Type B pancreatic cell (in vitro differentiated cells): ENCODE results near the gene TOP2A. TPM values are rescaled to one million over a fixed set of nuclear protein-coding genes. Genes with fewer than 3 reads are reported as not detected.

Source experiments
- DNase-seq: peaks from one replicate; pipeline ENCODE4 v3.0.0; 2021; ENCODE audit warnings: mixed read lengths; ENCODE audit not compliant: unreplicated experiment; ENCODE audit errors: extremely low spot score
- H3K27ac Mint-ChIP-seq: 2 replicates; pipeline ENCODE4 v1.8.0; 2021; ENCODE audit warnings: mild to moderate bottlenecking, mixed read lengths
- H3K27me3 Mint-ChIP-seq: 2 replicates; pipeline ENCODE4 v1.8.0; 2021; ENCODE audit warnings: mixed read lengths
- H3K36me3 Mint-ChIP-seq: 2 replicates; pipeline ENCODE4 v1.8.0; 2021; ENCODE audit warnings: mixed read lengths
- H3K4me1 Mint-ChIP-seq: one replicate; pipeline ENCODE4 v1.8.0; 2021; ENCODE audit warnings: mixed read lengths; ENCODE audit not compliant: unreplicated experiment
- H3K4me3 Mint-ChIP-seq: 2 replicates; pipeline ENCODE4 v1.8.0; 2021; ENCODE audit warnings: mild to moderate bottlenecking, mixed read lengths
- H3K9me3 Mint-ChIP-seq: 2 replicates; pipeline ENCODE4 v1.8.0; 2021; ENCODE audit warnings: mixed read lengths
- total RNA-seq: library from RNA; stranded (reverse); gene quantifications from 2 replicates; pipeline ENCODE4 v1.2.1, GENCODE V29; 2021; ENCODE audit warnings: low replicate concordance
- TF ChIP-seq, protein P1 (sequence below): fragments of 200-600 bp; sonication (generic); conservative IDR thresholded peaks from 2 replicates; pipeline ENCODE4 v1.5.0; 2021; ENCODE audit warnings: antibody characterized with exemption, mild to moderate bottlenecking

TOP2A gene
- total RNA-seq, 1 donor from 2014 or later = 248 TPM

DNA sequence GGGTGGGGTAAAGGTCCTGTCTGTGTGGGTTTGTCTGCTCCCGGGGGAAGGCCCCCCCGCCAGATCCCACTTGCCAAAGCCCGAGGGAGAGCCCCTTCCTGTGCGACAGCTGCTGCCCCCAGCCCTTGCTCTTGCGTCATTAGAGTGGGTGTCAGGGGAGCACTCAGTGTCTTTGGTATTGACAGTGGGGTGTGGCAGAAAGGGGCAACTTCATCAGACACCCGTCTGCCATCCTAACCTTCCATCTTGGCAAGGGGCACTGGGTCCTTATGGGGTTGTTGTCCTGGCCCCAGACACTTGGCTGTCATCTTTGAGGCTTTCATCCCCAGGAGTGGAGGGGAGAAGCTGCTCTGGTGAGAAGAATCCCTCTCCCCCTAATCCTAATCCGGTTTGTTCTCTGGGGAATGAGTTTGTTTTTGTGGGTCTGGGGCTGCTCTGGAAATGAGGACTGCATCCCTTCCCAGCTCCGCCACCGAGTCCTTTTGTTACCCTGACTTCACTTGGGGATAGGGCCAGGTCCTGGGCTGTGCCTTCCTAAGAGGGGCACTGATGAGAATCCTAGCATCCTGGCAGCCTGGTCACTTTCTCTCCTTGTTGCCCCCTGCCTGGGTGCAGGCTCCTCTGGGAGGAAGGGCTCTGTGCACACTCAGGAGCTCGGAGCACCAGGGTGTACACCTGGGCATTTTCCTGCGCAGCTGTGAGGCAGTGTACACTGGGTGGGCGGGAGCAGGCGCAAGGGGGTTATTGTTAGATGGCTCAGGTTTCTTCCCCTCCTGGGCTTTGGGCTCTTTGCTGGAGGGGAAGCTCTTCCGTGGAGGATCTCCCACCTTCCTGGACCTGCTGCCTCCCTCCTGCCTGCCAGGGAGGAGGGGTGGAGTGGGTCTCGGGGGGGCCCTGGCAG lies 74.2 kb downstream of the TOP2A start:
- Mint-ChIP-seq H3K27me3 (no peaks in the 10 kb centered on the region), H3K4me3 (peak overlapping the region; percentile 93), H3K9me3 (no peaks in the 10 kb centered on the region), H3K4me1 (peaks cover 68% of the 10 kb centered on the region), H3K36me3 (peaks cover 5% of the 10 kb centered on the region), H3K27ac (peak overlapping the region; percentile 86)
- TF ChIP-seq, protein P1, sequence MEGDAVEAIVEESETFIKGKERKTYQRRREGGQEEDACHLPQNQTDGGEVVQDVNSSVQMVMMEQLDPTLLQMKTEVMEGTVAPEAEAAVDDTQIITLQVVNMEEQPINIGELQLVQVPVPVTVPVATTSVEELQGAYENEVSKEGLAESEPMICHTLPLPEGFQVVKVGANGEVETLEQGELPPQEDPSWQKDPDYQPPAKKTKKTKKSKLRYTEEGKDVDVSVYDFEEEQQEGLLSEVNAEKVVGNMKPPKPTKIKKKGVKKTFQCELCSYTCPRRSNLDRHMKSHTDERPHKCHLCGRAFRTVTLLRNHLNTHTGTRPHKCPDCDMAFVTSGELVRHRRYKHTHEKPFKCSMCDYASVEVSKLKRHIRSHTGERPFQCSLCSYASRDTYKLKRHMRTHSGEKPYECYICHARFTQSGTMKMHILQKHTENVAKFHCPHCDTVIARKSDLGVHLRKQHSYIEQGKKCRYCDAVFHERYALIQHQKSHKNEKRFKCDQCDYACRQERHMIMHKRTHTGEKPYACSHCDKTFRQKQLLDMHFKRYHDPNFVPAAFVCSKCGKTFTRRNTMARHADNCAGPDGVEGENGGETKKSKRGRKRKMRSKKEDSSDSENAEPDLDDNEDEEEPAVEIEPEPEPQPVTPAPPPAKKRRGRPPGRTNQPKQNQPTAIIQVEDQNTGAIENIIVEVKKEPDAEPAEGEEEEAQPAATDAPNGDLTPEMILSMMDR = no peak
- no peak for DNase-seq

DNA sequence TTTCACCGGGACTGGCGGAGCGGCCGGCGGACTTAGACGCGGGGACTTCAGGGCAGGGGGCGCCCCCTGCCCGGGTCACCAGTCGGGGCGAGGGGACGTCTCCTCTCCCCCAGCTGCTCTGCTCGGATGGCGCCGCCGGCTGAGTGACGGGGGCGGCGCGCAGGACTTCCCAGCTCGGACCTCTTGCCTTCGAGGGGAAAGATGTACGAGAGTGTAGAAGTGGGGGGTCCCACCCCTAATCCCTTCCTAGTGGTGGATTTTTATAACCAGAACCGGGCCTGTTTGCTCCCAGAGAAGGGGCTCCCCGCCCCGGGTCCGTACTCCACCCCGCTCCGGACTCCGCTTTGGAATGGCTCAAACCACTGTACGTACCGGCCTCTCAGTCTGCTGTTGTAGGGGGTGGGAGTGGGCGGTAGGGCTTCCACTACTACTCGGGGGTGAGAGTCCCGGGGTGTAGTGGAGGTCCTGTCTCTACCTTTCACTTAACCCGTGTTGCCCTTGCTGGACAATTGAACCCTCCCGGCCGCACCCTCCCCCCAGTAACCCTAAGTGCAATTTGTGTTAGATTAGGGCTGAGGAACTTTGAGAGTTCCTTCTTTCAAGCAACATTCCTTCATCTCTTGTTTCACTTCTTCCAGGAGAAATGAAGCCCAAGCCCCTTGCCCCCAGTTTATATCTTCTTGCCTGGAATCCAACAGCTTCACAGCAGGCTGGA lies 75.0 kb downstream of the TOP2A start:
- TF ChIP-seq, protein P1 = no peak
- Mint-ChIP-seq H3K27me3 (no peaks in the 10 kb centered on the region), H3K27ac (peak overlapping the region; percentile 86), H3K9me3 (no peaks in the 10 kb centered on the region), H3K4me3 (peak overlapping the region; percentile 93), H3K36me3 (peaks cover 5% of the 10 kb centered on the region), H3K4me1 (peaks cover 60% of the 10 kb centered on the region)
- no peak for DNase-seq

DNA sequence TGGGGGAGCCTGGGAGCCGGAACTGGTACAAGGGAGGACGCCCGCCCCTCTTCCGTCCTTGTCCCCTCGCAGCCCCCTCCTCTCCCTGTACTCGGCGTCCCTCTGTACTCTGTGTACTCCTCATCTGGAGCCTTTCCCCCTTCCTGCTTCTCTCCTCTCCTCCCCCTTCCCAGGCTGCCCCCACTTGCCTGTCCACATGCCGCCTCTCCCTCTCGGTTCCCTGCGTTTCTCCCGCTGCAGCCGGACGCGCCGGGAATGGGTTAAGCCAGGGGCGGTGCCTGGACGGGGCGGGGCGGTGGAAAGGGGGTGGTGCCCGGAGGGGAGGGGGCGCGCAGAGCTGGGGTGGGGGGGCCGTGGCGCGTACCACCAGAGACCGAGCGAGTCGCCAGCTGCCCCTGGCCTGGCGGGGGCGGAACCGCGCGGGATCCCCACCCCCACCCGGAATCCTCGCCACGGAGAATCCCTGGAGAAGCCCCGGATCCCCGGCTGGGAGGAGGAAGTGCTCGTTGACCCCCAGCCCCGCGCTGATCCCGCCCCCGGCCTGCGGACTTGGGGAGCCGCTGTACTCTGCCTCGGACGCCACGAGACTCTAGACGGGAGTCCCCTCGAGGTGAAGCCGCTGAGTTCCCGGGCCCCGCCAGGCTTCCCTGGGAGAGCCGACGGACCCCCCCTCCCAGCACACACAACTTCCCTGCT lies 75.7 kb downstream of the TOP2A start:
- H3K27ac Mint-ChIP-seq = peak overlapping the region; percentile 86
- no peaks in the 10 kb centered on the region for H3K9me3 Mint-ChIP-seq
- peak overlapping the region; percentile 93 for H3K4me3 Mint-ChIP-seq
- peak; percentile 86 for DNase-seq
- TF ChIP-seq, protein P1 = no peak
- peaks cover 53% of the 10 kb centered on the region for H3K4me1 Mint-ChIP-seq
- H3K36me3 Mint-ChIP-seq = peaks cover 5% of the 10 kb centered on the region
- H3K27me3 Mint-ChIP-seq = no peaks in the 10 kb centered on the region

DNA sequence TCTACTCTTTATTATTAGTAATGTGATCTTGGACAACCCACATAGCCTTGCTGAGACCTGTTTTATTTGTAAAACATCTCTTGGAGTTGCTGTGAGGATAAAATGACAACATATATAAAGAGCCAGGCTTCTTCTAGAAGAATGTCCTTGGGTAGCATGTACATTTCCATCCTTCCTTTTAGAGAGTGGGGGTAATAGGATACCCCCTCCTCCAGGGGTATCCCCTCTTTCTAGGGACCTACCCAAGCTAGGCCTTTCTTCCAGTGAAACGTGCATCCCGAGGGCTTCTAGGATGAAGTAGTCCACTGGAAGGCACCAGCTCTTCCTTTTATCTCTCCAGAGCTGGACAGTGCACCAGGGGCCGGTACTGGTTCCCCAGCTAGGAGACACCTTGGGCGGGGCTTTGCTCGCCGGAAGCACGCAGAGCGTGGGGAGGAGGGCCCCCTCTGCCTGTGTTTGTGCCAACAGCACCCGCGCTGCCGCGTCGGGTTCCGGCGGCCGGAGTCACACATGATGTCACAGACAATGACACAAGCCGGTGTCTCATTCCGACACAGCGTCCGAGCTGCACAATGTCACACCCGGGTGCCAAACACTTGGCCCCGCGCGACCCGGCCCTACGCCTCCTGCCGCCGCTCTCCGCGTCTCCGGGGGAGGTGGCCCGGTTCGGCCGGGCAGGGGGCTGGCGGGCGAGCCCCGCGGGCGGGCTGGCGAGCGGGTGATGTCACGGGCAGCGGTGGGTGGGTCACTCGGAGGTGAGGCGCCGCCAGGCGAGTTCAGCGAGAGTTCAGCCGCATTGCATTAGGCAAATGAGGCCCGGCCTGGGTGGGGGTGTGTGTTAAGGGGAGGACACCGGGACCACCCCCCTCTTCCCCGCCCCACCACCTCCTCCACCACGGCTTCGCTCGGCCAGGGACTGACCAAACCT lies 76.6 kb downstream of the TOP2A start:
- TF ChIP-seq, protein P1 = peak; percentile 17
- Mint-ChIP-seq H3K9me3 (no peaks in the 10 kb centered on the region), H3K4me1 (peaks cover 50% of the 10 kb centered on the region), H3K4me3 (peak overlapping the region; percentile 91), H3K27me3 (no peaks in the 10 kb centered on the region), H3K36me3 (peaks cover 5% of the 10 kb centered on the region), H3K27ac (peak overlapping the region; percentile 90)
- peak; percentile 86 for DNase-seq

DNA sequence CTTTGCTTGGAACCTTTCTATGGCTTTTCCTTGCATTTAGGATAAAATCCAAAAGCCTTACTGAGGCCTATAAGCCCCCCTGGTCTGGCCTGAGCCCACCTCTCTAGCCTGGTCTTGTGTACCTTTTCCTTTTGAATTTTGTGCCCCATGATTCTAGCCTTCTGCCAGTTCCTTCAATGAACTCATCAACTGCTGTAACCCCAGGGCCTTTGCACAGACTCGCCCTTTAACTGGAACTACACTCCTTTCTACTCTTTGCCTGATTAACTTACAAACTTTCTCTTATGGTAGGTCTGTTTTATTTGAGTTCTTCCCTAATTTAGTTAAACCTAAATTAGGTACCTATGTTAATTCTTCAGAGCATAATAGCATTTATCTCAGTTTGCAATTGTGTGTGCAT lies 77.4 kb downstream of the TOP2A start:
- Mint-ChIP-seq H3K9me3 (no peaks in the 10 kb centered on the region), H3K27me3 (no peaks in the 10 kb centered on the region), H3K4me3 (peak overlapping the region; percentile 91), H3K27ac (peak overlapping the region; percentile 90), H3K4me1 (peaks cover 48% of the 10 kb centered on the region), H3K36me3 (peaks cover 5% of the 10 kb centered on the region)
- TF ChIP-seq, protein P1 = no peak
- no peak for DNase-seq
